ENCODE results near the gene WDR54.
"Not testable (repeated sequence)": the region's sequence is repeated elsewhere in the genome, so short reads cannot be mapped to it uniquely, and the experiment has no call there.

The WDR54 gene

GRCh38 chr2:74458132-74458937 is 36.8 kb downstream of the WDR54 start, which contains the start of gene WBP1:
TSS of gene WBP1 (plus strand) at chr2:74458438. CDS start at chr2:74458603, 165 bp downstream.
- peak; percentile 100 for DNase-seq

GRCh38 chr2:74458938-74459363 is 37.4 kb downstream of the WDR54 start:
- peak; percentile 54 for DNase-seq

- DNase-seq, result not testable (repeated sequence)
Measured at GRCh38 chr2:74459503-74460118, 38.1 kb downstream of the WDR54 start.

- DNase-seq, result not testable (repeated sequence)
Measured at GRCh38 chr2:74460187-74460586, 38.7 kb downstream of the WDR54 start.

DNA sequence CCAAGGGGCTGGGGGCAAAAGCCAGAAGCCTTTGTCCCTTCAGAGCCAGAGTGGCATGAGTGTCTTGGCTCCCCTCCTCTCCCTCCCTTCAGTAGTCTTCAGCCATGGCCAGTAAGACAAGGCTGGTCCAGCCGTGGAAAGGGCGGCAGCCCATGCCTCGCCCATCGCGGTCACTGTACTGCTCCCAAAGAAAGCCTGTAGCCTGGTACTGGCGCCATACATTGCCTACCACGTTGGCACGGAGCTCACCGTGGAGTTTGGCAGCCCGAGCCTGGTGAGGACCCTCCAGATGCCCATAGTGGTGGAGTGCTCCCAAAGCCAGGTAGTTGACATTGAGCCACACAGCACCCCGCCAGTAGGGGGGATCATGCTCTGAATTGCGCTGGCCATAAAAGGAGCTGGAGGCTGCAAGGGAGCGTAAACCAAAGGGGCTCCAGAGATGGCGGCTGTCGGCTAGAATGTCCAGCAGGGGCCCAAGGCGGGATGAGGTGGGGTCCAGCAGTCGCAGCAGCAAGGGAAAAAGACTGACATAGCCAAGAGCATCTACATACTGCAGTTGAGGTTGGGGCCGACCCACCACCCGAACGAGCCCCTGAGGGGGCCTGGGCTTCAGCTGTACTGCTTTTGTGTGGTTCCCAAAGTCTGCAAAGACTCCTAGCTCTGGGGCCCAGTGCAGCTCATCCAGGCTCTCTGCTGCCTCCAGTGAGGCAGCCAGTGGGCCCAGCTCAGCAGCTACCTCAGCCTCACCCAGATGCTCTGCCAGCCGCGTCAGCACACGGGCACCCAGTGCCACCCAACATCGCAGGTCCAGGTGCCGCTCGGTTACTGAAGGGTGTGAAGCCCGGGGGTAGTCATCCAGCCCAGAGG is 39.9 kb downstream of the WDR54 start:
- DNase-seq, result no peak

DNA sequence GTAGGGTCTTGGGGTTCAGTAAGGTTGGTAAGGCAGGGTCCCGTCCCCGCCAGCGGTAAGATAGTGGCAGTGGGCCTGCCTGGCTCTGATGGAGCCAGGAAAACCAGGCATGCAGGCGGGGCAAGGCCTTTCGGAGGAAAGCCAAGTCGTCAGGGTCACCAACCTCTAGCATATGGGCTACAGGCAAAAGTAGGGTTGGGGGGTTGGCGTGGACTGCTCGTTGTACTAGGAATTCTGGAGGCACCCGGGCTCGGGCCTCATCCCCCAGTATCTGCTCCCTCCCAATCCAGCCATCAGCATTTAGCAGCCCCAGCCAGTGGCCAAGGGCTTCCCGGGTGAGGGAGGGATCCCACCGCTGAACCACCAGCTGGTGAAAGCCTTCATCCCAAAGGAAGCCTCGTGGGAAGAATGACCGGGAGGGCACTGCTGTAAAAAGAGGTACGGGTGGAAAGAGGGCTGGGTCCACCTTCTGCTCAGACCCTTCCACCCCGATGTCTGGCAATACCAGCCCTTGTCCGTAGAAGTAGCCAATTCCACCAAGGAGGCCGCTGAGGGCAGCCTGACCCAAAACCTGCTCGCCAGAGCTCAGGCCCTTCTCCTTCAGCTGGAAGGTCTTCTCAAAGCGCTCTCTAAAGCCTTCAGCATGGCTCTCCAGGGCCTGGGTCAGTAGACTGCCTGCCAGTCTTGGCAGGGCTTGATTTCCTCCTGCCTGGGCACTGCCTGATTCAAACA is 40.7 kb downstream of the WDR54 start:
- no peak for DNase-seq

- DNase-seq, result no peak
Measured at GRCh38 chr2:74462786-74463105, 41.2 kb downstream of the WDR54 start.

DNA sequence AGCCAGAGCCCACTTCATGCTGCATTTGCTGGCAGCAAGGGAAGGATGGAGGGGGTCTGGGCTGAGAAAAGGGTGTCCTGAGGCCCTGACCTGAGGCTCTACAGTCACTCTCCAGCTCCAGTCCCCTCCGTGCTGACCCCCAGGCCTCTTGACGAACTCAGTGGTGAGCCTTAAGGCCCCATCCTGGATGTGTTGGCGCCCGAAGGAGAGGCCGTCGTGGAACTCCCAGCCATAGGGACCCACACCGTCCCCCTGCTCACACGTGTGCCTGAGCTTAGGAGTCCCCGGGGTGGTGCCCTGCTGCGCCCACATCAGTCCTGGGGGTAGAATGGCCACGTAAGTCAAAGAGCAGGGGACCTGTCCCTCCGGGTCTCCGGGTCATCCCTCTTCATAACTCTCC is 42.9 kb downstream of the WDR54 start:
- DNase-seq, result no peak

- not testable (repeated sequence) for DNase-seq
Measured at GRCh38 chr2:74470742-74471141, 49.2 kb downstream of the WDR54 start.

GRCh38 chr2:74471332-74472065 is 50.0 kb downstream of the WDR54 start:
- no peak for DNase-seq

- peak; percentile 99 for DNase-seq
Measured at GRCh38 chr2:74472086-74472944, 50.8 kb downstream of the WDR54 start, which contains the start of gene MRPL53. TSS of gene MRPL53 (minus strand) at chr2:74472680. CDS start at chr2:74472660, 20 bp downstream.

- DNase-seq, result no peak
Measured at GRCh38 chr2:74472945-74473258, 51.4 kb downstream of the WDR54 start.

DNA sequence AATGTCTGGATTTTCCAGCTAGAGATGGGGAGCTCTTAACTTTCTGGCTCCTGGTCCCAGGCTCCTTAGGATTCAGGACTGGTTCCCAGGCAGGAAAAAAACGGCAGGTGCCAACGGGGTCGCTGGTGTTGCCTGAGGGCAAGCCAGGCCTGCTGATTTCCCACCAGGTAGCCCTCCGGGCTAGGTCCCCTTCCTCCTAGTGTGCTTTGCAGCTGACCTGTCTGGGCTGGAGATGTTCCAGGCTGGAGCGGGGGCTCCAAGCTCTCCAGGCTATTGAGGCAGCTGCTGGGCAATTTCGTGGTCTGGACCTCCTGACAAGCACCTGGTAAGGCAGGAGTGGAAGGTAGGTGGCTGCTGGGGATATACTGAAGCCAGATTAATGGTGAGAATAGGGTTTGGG is 53.0 kb downstream of the WDR54 start:
- no peak for DNase-seq

DNA sequence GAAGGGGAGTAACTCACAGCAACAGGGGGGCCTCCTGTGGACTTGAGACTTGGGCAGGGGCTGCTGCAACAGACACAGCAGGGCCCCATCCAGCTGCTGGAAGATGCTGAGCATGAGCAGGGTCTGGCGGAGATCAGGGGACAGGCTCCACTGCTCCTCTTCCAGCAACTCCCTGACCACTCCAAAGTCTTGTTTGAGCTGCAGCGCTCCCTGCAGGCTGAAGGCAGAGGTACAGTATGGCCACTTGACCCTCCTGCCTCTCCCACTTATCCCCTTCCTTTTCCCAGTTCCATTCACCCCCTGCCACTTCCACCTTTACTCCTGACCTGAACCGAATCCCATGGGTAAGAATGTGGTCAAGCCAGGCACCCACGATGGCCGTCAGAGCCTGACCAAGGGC is 53.4 kb downstream of the WDR54 start:
- no peak for DNase-seq

All from eye (tissue), 1 donor.